Measurements from ENCODE around the gene FAM241B.

- TF ChIP-seq, protein P1, sequence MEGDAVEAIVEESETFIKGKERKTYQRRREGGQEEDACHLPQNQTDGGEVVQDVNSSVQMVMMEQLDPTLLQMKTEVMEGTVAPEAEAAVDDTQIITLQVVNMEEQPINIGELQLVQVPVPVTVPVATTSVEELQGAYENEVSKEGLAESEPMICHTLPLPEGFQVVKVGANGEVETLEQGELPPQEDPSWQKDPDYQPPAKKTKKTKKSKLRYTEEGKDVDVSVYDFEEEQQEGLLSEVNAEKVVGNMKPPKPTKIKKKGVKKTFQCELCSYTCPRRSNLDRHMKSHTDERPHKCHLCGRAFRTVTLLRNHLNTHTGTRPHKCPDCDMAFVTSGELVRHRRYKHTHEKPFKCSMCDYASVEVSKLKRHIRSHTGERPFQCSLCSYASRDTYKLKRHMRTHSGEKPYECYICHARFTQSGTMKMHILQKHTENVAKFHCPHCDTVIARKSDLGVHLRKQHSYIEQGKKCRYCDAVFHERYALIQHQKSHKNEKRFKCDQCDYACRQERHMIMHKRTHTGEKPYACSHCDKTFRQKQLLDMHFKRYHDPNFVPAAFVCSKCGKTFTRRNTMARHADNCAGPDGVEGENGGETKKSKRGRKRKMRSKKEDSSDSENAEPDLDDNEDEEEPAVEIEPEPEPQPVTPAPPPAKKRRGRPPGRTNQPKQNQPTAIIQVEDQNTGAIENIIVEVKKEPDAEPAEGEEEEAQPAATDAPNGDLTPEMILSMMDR (IDR thresholded peaks at IDR 0.05), result no peak
- TF ChIP-seq POLR2A (IDR thresholded peaks at IDR 0.05), result no peak
Observed at GRCh38 chr10:69641261-69641980, 11.4 kb downstream of the FAM241B start.

Measured in Peyer's patch (tissue), 4 donors.